Globus pallidus (tissue), 1 donor: ENCODE results near the gene PRXL2C.

Source experiments
- DNase-seq: peaks from one replicate; pipeline ENCODE4 v3.0.0-alpha.2; 2015; ENCODE audit warnings: low spot score

The PRXL2C gene

GRCh38 chr9:96612105-96612965 lies 42.8 kb downstream of the PRXL2C start:
- DNase-seq = peak; percentile 96

- no peak for DNase-seq
These were observed 43.8 kb downstream of the PRXL2C start for GRCh38 chr9:96611302-96611701.

- no peak for DNase-seq
These were observed 45.4 kb downstream of the PRXL2C start for GRCh38 chr9:96609732-96610131.

GRCh38 chr9:96607971-96608370 lies 47.1 kb downstream of the PRXL2C start:
- no peak for DNase-seq

- no peak for DNase-seq
These were observed 49.8 kb downstream of the PRXL2C start for GRCh38 chr9:96605328-96605727.

GRCh38 chr9:96604004-96604319 lies 51.2 kb downstream of the PRXL2C start:
- DNase-seq = no peak

GRCh38 chr9:96603305-96604003 lies 51.7 kb downstream of the PRXL2C start:
- no peak for DNase-seq

GRCh38 chr9:96599298-96599697 lies 55.8 kb downstream of the PRXL2C start:
- no peak for DNase-seq

GRCh38 chr9:96596601-96597111 lies 58.5 kb downstream of the PRXL2C start:
- no peak for DNase-seq
